Bronchial epithelial cell (primary cell): ENCODE data around the gene ACD. TPM values are rescaled to one million over a fixed set of nuclear protein-coding genes. Genes with fewer than 3 reads are reported as not detected.

Source experiments
- DNase-seq: peaks from one replicate; pipeline ENCODE4 v3.0.0-alpha.2; 2010; ENCODE audit warnings: low read depth
- FAIRE-seq: peaks from 2 replicates; lab custom pipeline; 2011; peaks lifted over from hg19 to GRCh38; lab: Jason Lieb, UNC
- H3K27me3 ChIP-seq: 2 replicates; pipeline ENCODE4 v1.5.1; 2011; ENCODE audit warnings: low read length; ENCODE audit not compliant: control insufficient read depth, insufficient read depth
- H3K36me3 ChIP-seq: 2 replicates; pipeline ENCODE4 v1.5.1; 2011; ENCODE audit warnings: low read length; ENCODE audit not compliant: control insufficient read depth, insufficient read depth
- H3K4me3 ChIP-seq: 2 replicates; pipeline ENCODE4 v1.5.1; 2011; ENCODE audit warnings: mild to moderate bottlenecking, low read depth, low read length, control low read depth
- CTCF ChIP-seq: IDR thresholded peaks from 2 replicates; pipeline ENCODE4 v1.5.1; 2011; ENCODE audit warnings: mild to moderate bottlenecking, moderate library complexity, low read length, control low read depth, inconsistent platforms; ENCODE audit not compliant: insufficient read depth, severe bottlenecking
- total RNA-seq: library from RNA; depleted of rRNA; stranded (reverse); fragments of >200 nt; gene quantifications from 2 replicates; pipeline ENCODE4 v1.2.1, GENCODE V29; 2014

The ACD gene
- total RNA-seq, 1 donor from 2014 or later, result 8.4 TPM

- FAIRE-seq (no peak), DNase-seq (peak; percentile 13)
- Histone ChIP-seq H3K4me3 (no peak overlapping the region), H3K27me3 (no peaks in the 10 kb centered on the region), H3K36me3 (peaks cover 3% of the 10 kb centered on the region)
- TF ChIP-seq CTCF, result no peak
Observed at GRCh38 chr16:67673712-67674580, 13.9 kb upstream of the ACD start.

GRCh38 chr16:67672739-67673662 lies 12.9 kb upstream of the ACD start:
- H3K4me3 ChIP-seq, result no peak overlapping the region
- DNase-seq, result peak; percentile 49
- no peaks in the 10 kb centered on the region for H3K27me3 ChIP-seq
- H3K36me3 ChIP-seq, result peaks cover 3% of the 10 kb centered on the region
- TF ChIP-seq CTCF, result peak; percentile 82
- FAIRE-seq, result peak; percentile 91

- FAIRE-seq, result no peak
- H3K27me3 ChIP-seq, result no peaks in the 10 kb centered on the region
- TF ChIP-seq CTCF, result no peak
- peaks cover 3% of the 10 kb centered on the region for H3K36me3 ChIP-seq
- DNase-seq, result no peak
- H3K4me3 ChIP-seq, result no peak overlapping the region
Observed at GRCh38 chr16:67672306-67672705, 12.2 kb upstream of the ACD start.

DNA sequence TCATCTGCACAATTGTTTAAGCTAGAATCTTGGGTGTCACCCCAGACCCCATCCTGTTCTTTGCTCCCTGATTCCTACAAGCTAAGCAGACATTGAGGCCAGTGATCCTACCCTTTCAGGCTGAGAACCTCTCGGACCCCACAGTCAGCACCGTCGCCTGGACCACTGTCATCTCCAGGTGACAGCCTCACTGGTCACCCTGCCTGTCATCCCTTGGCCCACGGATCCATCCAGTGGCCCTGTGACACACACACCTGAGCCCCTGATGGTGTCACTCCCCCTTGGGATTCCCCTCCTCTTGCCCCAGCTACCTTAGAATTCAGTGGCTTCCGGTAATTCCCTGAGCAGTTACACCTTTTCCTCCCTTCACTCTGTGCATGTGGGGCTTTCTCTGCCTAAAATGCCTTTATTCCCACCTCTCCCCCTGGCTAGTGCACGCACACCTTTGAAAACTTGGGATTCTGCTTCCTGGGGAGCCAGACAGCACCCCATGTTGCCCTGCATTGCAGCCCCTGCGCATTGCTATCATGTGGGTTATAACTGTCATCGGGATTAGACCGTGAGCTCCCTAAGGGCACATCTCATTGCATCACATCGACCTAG lies 9.5 kb upstream of the ACD start:
- Histone ChIP-seq H3K4me3 (no peak overlapping the region), H3K36me3 (no peaks in the 10 kb centered on the region), H3K27me3 (no peaks in the 10 kb centered on the region)
- no peak for DNase-seq
- TF ChIP-seq CTCF, result no peak
- no peak for FAIRE-seq

DNA sequence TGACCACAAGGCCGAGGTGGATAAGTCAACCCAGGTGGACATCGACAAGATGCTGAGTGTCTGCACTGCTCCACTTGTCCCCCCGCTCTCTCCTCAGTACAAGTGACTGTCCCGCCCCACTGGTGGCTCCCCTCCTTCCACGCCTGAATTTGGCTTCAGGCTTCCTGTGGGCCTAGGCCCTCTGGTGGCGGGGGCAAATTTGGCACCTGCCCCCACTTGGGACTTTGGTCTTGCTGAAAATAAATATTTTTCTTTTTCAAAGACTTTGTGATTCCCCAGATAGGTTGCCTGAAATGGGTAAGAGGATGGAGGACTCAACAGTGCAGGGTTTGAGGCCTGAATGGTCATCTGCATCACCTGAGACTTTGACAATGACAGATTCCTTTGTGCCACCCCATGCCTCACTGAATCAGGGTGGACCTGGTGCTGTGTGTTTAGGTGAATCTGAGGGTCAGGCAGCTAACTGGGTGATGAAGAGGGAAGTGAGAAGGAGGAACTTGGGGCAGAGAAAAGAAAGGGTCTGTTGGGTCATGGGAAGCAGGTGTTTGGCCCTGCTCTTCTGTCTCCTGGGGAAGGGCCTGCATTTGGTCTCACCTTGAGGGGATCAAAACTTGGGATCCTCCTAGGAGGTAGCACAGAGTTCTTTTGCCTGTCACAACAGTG lies 8.6 kb upstream of the ACD start:
- Histone ChIP-seq H3K36me3 (no peaks in the 10 kb centered on the region), H3K27me3 (no peaks in the 10 kb centered on the region), H3K4me3 (no peak overlapping the region)
- DNase-seq, result no peak
- peak; percentile 23 for TF ChIP-seq CTCF
- FAIRE-seq, result no peak
